Panc1 (cell line): ENCODE data around the gene ATXN7L1. TPM values are rescaled to one million over a fixed set of nuclear protein-coding genes. Genes with fewer than 3 reads are reported as not detected.

Experiments used
- ATAC-seq: fragments of 200-7000 bp; cut with Tn5 transposase; 2 replicates; pipeline ENCODE4 v1.9.1; 2020; ENCODE audit warnings: mild to moderate bottlenecking, moderate library complexity
- BruUV-seq: library from RNA; stranded (reverse); fragments of 400-500 nt; replicated peaks from 2 replicates; lab custom pipeline; 2021; lab: Mats Ljungman, UMichigan
- CTCF ChIA-PET: fragments of 300-600 bp; sonication (Branson Sonifier 250); formaldehyde crosslinking; loops from one replicate; lab custom pipeline; 2022; ENCODE audit warnings: antibody characterized with exemption; lab: Charles Lee
- POLR2A ChIA-PET: fragments of 300-600 bp; sonication (Branson Sonifier 250); formaldehyde crosslinking; loops from one replicate; lab custom pipeline; 2022; ENCODE audit warnings: antibody characterized with exemption; lab: Charles Lee
- DNase-seq: peaks from one replicate; pipeline ENCODE4 v3.0.0-alpha.2; 2010; ENCODE audit warnings: low read depth, low spot score
- H3K27ac ChIP-seq: 2 replicates; pipeline ENCODE4 v1.5.1; 2011; ENCODE audit warnings: mild to moderate bottlenecking, low read length, inconsistent platforms
- H3K27me3 ChIP-seq: fragments of 200-500 bp; sonication (Bioruptor generic); 2 replicates; pipeline ENCODE4 v1.6.0; 2014; ENCODE audit warnings: low read length, inconsistent platforms; ENCODE audit not compliant: control insufficient read depth, insufficient read depth
- H3K36me3 ChIP-seq: fragments of 200-500 bp; sonication (Bioruptor generic); 2 replicates; pipeline ENCODE4 v1.5.1; 2014; ENCODE audit warnings: inconsistent platforms, mild to moderate bottlenecking, low read length, moderate library complexity; ENCODE audit not compliant: control insufficient read depth, insufficient read depth
- H3K4me1 ChIP-seq: 2 replicates; pipeline ENCODE4 v1.5.1; 2011; ENCODE audit warnings: inconsistent platforms, mild to moderate bottlenecking, low read length, moderate library complexity; ENCODE audit not compliant: control insufficient read depth, insufficient read depth
- H3K4me3 ChIP-seq, 2 experiments: 2 replicates each; pipeline ENCODE4 v1.5.1; 2011 to 2012; ENCODE audit warnings: low read depth in 2 of 2, low read length in 2 of 2, mild to moderate bottlenecking in 2 of 2, inconsistent platforms in 1 of 2, moderate library complexity in 1 of 2
- H3K9me3 ChIP-seq: fragments of 200-500 bp; sonication (Bioruptor generic); 2 replicates; pipeline ENCODE4 v1.5.1; 2014; ENCODE audit warnings: low read depth, mild to moderate bottlenecking, inconsistent platforms, low read length, moderate library complexity; ENCODE audit not compliant: control insufficient read depth, insufficient read depth
- POLR2AphosphoS5 ChIP-seq: IDR thresholded peaks from 2 replicates; pipeline ENCODE4 v1.6.1; 2012; ENCODE audit warnings: mild to moderate bottlenecking, low read depth, low read length, moderate library complexity
- SIN3A ChIP-seq: IDR thresholded peaks from 2 replicates; pipeline ENCODE4 v1.6.1; 2012; ENCODE audit warnings: low read depth, mild to moderate bottlenecking, low read length, moderate library complexity, borderline replicate concordance; ENCODE audit not compliant: insufficient read depth
- TCF7L2 ChIP-seq: IDR thresholded peaks from 2 replicates; pipeline ENCODE4 v1.6.1; 2011; ENCODE audit warnings: mild to moderate bottlenecking, low read depth, low read length, inconsistent platforms
- in situ Hi-C: cut with HindIII; loops from 2 replicates; pipeline ENCODE4 v1.10.0; 2016; ENCODE audit warnings: low sequenced_read_pairs, low pct_unique_long_range_greater_than_20kb
- intact Hi-C: fragments of 100-400 bp; cut with micrococcal nuclease; formaldehyde crosslinking; loops from one replicate; pipeline ENCODE4 v1.10.0; 2022; ENCODE audit not compliant: unreplicated experiment
- total RNA-seq: library from RNA; stranded (reverse); gene quantifications from one replicate; pipeline ENCODE4 v1.2.1, GENCODE V29; 2021; ENCODE audit not compliant: unreplicated experiment
- TF ChIP-seq, protein P1 (sequence below): fragments of 450-650 bp; IDR thresholded peaks from 2 replicates; pipeline ENCODE4 v1.5.1; 2017; ENCODE audit warnings: mild to moderate bottlenecking
- TF ChIP-seq, protein P2 (sequence below), 2 experiments: IDR thresholded peaks; 2 replicates each; pipeline ENCODE4 v1.6.1; 2011 to 2012; ENCODE audit warnings: low read depth in 2 of 2, control low read depth in 1 of 2, low read length in 1 of 2, mild to moderate bottlenecking in 1 of 2, moderate library complexity in 1 of 2; ENCODE audit not compliant: insufficient read depth in 1 of 2

ATXN7L1 gene
- total RNA-seq, 1 experiment from 2014 or later: 10.8 TPM

DNA sequence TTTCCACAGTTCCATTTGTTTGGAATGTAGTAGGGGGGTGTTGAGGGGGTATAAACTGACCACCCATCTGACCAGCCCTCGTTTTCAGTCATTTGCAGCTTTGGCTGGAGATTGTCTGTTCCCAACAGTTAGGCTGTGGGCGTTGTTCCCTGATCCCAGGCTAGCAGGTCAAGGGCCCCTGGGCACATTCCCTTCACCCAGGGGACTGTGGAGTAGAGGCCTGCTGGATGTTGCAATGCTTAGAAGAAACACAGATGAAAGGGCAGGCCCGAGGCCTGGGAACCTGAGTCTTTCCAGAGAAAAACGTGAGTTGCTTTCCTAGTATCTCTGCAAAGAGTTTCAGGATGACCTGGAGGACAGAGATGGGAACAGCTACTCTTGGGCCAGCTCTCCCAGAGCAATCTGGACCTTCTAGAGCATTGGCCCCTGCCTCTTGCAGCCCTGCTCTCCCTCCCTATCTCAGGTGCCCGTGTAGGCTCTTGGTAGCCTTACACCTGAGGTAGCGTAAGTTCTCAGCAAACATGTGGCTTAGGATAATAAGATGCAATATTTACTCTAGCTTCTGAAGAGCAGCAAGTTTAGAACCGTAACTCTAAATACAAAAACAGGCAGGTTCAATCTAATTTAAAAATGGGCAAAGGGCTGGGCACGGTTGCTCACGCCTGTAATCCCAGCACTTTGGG is 195.8 kb downstream of the ATXN7L1 start:
- in situ Hi-C loops: no loop called here
- Histone ChIP-seq H3K27me3 (no peaks in the 10 kb centered on the region), H3K36me3 (no peaks in the 10 kb centered on the region), H3K4me3 (no peak overlapping the region), H3K4me1 (no peaks in the 10 kb centered on the region), H3K9me3 (no peaks in the 10 kb centered on the region), H3K27ac (no peak overlapping the region)
- TF ChIP-seq SIN3A: no peak
- no peak for TF ChIP-seq POLR2AphosphoS5
- TF ChIP-seq, protein P1, sequence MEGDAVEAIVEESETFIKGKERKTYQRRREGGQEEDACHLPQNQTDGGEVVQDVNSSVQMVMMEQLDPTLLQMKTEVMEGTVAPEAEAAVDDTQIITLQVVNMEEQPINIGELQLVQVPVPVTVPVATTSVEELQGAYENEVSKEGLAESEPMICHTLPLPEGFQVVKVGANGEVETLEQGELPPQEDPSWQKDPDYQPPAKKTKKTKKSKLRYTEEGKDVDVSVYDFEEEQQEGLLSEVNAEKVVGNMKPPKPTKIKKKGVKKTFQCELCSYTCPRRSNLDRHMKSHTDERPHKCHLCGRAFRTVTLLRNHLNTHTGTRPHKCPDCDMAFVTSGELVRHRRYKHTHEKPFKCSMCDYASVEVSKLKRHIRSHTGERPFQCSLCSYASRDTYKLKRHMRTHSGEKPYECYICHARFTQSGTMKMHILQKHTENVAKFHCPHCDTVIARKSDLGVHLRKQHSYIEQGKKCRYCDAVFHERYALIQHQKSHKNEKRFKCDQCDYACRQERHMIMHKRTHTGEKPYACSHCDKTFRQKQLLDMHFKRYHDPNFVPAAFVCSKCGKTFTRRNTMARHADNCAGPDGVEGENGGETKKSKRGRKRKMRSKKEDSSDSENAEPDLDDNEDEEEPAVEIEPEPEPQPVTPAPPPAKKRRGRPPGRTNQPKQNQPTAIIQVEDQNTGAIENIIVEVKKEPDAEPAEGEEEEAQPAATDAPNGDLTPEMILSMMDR: no peak
- TF ChIP-seq TCF7L2: no peak
- BruUV-seq: no TSS peak
- ChIA-PET POLR2A (no interaction called here), CTCF (no interaction called here)
- DNase-seq: no peak
- no peak for ATAC-seq
- intact Hi-C loops: no loop called here

DNA sequence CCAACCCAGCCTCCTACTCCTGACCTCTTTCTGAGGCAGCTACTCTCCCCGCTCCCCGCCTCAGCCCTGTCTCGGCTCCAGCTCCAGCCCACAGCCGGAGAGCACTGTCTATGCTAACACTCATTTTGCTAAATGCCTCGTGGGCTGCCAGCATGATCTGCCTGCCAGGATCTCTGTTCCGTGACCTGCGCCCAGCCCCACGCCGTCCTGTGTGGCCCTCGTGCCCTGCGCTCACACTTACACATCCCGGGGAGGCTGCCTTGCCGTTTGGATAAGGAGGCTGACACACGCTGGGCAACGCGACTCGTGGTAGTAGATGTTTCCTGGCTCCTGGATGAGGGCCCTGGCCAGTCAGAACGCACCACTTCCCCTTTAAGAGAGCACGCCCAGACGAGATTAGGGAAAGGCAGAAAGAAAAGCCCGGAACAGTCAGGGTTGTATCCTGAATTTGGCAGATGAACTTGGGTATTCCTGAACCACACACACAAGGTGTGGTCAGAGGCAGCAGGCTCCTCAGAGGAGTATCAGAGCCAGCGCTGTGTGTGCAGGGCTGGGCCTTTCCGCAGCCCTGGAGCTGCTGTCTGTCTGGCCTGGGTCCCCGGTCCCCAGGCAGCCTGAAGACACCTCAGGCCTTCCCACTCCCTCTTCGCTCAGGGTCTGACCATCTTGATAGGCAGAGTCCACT is 197.4 kb downstream of the ATXN7L1 start:
- Histone ChIP-seq H3K27me3 (no peaks in the 10 kb centered on the region), H3K4me1 (no peaks in the 10 kb centered on the region), H3K9me3 (no peaks in the 10 kb centered on the region), H3K4me3 (no peak overlapping the region), H3K36me3 (no peaks in the 10 kb centered on the region), H3K27ac (no peak overlapping the region)
- no peak for DNase-seq
- POLR2A ChIA-PET: no interaction called here
- ATAC-seq: peak; percentile 44
- no TSS peak for BruUV-seq
- CTCF ChIA-PET: no interaction called here
- intact Hi-C loops (no loop called here), in situ Hi-C loops (no loop called here)
- TF ChIP-seq TCF7L2 (no peak), SIN3A (no peak), POLR2AphosphoS5 (no peak)
- TF ChIP-seq, protein P2, sequence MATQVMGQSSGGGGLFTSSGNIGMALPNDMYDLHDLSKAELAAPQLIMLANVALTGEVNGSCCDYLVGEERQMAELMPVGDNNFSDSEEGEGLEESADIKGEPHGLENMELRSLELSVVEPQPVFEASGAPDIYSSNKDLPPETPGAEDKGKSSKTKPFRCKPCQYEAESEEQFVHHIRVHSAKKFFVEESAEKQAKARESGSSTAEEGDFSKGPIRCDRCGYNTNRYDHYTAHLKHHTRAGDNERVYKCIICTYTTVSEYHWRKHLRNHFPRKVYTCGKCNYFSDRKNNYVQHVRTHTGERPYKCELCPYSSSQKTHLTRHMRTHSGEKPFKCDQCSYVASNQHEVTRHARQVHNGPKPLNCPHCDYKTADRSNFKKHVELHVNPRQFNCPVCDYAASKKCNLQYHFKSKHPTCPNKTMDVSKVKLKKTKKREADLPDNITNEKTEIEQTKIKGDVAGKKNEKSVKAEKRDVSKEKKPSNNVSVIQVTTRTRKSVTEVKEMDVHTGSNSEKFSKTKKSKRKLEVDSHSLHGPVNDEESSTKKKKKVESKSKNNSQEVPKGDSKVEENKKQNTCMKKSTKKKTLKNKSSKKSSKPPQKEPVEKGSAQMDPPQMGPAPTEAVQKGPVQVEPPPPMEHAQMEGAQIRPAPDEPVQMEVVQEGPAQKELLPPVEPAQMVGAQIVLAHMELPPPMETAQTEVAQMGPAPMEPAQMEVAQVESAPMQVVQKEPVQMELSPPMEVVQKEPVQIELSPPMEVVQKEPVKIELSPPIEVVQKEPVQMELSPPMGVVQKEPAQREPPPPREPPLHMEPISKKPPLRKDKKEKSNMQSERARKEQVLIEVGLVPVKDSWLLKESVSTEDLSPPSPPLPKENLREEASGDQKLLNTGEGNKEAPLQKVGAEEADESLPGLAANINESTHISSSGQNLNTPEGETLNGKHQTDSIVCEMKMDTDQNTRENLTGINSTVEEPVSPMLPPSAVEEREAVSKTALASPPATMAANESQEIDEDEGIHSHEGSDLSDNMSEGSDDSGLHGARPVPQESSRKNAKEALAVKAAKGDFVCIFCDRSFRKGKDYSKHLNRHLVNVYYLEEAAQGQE (IDR thresholded peaks at IDR 0.05; ENCODE audit: insufficient read depth in 1 of 2, low read depth in 2 of 2, low read length in 1 of 2): no peak
- TF ChIP-seq, protein P1: no peak
